ENCODE measurements around the gene SFI1. TPM values are rescaled to one million over a fixed set of nuclear protein-coding genes. Genes with fewer than 3 reads are reported as not detected.
"Not testable (repeated sequence)": the region's sequence is repeated elsewhere in the genome, so short reads cannot be mapped to it uniquely, and the experiment has no call there.

SFI1 gene
- total RNA-seq, 1 donor from 2014 or later: 74.5 TPM

- DNase-seq (ENCODE audit: low spot score): no peak
Measured at GRCh38 chr22:31544481-31545480, 48.4 kb downstream of the SFI1 start.

GRCh38 chr22:31550871-31551370 lies 54.6 kb downstream of the SFI1 start:
- no peak for DNase-seq (ENCODE audit: low spot score)

GRCh38 chr22:31556627-31557203 lies 60.4 kb downstream of the SFI1 start:
- no peak for DNase-seq (ENCODE audit: low spot score)

GRCh38 chr22:31558546-31558945 lies 62.2 kb downstream of the SFI1 start:
- not testable (repeated sequence) for DNase-seq (ENCODE audit: low spot score)

GRCh38 chr22:31561238-31561887 lies 65.0 kb downstream of the SFI1 start:
- peak; percentile 80 for DNase-seq (ENCODE audit: low spot score)

- DNase-seq (ENCODE audit: low spot score): no peak
Measured at GRCh38 chr22:31561970-31562369, 65.6 kb downstream of the SFI1 start.

- DNase-seq (ENCODE audit: low spot score): no peak
Measured at GRCh38 chr22:31566484-31566883, 70.1 kb downstream of the SFI1 start.

- DNase-seq (ENCODE audit: low spot score): no peak
Measured at GRCh38 chr22:31567196-31567595, 70.9 kb downstream of the SFI1 start.

GRCh38 chr22:31567702-31568101 lies 71.4 kb downstream of the SFI1 start:
- no peak for DNase-seq (ENCODE audit: low spot score)

GRCh38 chr22:31569126-31569525 lies 72.8 kb downstream of the SFI1 start:
- DNase-seq (ENCODE audit: low spot score): no peak

GRCh38 chr22:31572939-31573338 lies 76.6 kb downstream of the SFI1 start:
- no peak for DNase-seq (ENCODE audit: low spot score)

GRCh38 chr22:31574055-31574670 lies 77.8 kb downstream of the SFI1 start:
- no peak for DNase-seq (ENCODE audit: low spot score)

GRCh38 chr22:31575190-31575589 lies 78.9 kb downstream of the SFI1 start:
- DNase-seq (ENCODE audit: low spot score): no peak

GRCh38 chr22:31577711-31578110 lies 81.4 kb downstream of the SFI1 start:
- no peak for DNase-seq (ENCODE audit: low spot score)

GRCh38 chr22:31578171-31578570 lies 81.8 kb downstream of the SFI1 start:
- DNase-seq (ENCODE audit: low spot score): no peak

- no peak for DNase-seq (ENCODE audit: low spot score)
Measured at GRCh38 chr22:31579835-31580242, 83.5 kb downstream of the SFI1 start.

GRCh38 chr22:31583861-31584485 lies 87.6 kb downstream of the SFI1 start:
- DNase-seq (ENCODE audit: low spot score): no peak

GRCh38 chr22:31584804-31585160 lies 88.4 kb downstream of the SFI1 start:
- no peak for DNase-seq (ENCODE audit: low spot score)

- no peak for DNase-seq (ENCODE audit: low spot score)
Measured at GRCh38 chr22:31585161-31585859, 89.0 kb downstream of the SFI1 start.

GRCh38 chr22:31586137-31586920 lies 90.0 kb downstream of the SFI1 start:
- DNase-seq (ENCODE audit: low spot score): no peak
